Bronchial epithelial cell (primary cell): ENCODE data around the gene LIM2. TPM values are rescaled to one million over a fixed set of nuclear protein-coding genes. Genes with fewer than 3 reads are reported as not detected.
"Not testable (repeated sequence)": the region's sequence is repeated elsewhere in the genome, so short reads cannot be mapped to it uniquely, and the experiment has no call there.

Experiments
- DNase-seq: peaks from one replicate; pipeline ENCODE4 v3.0.0-alpha.2; 2010; ENCODE audit warnings: low read depth
- FAIRE-seq: peaks from 2 replicates; lab custom pipeline; 2011; peaks lifted over from hg19 to GRCh38; lab: Jason Lieb, UNC
- H3K27me3 ChIP-seq: 2 replicates; pipeline ENCODE4 v1.5.1; 2011; ENCODE audit warnings: low read length; ENCODE audit not compliant: control insufficient read depth, insufficient read depth
- H3K36me3 ChIP-seq: 2 replicates; pipeline ENCODE4 v1.5.1; 2011; ENCODE audit warnings: low read length; ENCODE audit not compliant: control insufficient read depth, insufficient read depth
- H3K4me3 ChIP-seq: 2 replicates; pipeline ENCODE4 v1.5.1; 2011; ENCODE audit warnings: mild to moderate bottlenecking, low read depth, low read length, control low read depth
- total RNA-seq: library from RNA; depleted of rRNA; stranded (reverse); fragments of >200 nt; gene quantifications from 2 replicates; pipeline ENCODE4 v1.2.1, GENCODE V29; 2014
- TF ChIP-seq, protein P1 (sequence below): IDR thresholded peaks from 2 replicates; pipeline ENCODE4 v1.5.1; 2011; ENCODE audit warnings: mild to moderate bottlenecking, moderate library complexity, low read length, control low read depth, inconsistent platforms; ENCODE audit not compliant: insufficient read depth, severe bottlenecking

The LIM2 gene
- total RNA-seq, 1 donor from 2014 or later: not detected

DNA sequence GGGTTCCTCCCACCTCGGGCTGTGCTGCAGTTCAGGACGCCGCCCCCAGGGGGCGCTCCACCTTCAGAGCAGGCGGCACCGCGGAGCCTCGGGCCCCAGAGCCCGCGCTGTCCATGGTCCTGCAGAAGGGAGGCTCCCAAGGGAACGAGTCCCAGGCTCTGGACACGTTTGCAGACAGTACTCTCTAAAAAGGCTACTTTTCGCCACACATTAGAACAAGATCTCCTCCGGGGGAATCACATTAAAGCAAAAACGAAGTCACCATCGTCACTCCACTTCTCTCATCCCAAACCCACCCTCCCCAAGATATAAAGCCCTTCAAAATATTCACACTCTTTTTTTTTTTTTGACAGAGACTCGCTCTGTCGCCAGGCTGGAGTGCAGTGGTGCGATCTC lies 34.3 kb upstream of the LIM2 start:
- Histone ChIP-seq H3K4me3 (no peak overlapping the region), H3K27me3 (no peaks in the 10 kb centered on the region), H3K36me3 (no peaks in the 10 kb centered on the region)
- no peak for FAIRE-seq
- DNase-seq: peak; percentile 26
- TF ChIP-seq, protein P1, sequence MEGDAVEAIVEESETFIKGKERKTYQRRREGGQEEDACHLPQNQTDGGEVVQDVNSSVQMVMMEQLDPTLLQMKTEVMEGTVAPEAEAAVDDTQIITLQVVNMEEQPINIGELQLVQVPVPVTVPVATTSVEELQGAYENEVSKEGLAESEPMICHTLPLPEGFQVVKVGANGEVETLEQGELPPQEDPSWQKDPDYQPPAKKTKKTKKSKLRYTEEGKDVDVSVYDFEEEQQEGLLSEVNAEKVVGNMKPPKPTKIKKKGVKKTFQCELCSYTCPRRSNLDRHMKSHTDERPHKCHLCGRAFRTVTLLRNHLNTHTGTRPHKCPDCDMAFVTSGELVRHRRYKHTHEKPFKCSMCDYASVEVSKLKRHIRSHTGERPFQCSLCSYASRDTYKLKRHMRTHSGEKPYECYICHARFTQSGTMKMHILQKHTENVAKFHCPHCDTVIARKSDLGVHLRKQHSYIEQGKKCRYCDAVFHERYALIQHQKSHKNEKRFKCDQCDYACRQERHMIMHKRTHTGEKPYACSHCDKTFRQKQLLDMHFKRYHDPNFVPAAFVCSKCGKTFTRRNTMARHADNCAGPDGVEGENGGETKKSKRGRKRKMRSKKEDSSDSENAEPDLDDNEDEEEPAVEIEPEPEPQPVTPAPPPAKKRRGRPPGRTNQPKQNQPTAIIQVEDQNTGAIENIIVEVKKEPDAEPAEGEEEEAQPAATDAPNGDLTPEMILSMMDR: peak; percentile 96

DNA sequence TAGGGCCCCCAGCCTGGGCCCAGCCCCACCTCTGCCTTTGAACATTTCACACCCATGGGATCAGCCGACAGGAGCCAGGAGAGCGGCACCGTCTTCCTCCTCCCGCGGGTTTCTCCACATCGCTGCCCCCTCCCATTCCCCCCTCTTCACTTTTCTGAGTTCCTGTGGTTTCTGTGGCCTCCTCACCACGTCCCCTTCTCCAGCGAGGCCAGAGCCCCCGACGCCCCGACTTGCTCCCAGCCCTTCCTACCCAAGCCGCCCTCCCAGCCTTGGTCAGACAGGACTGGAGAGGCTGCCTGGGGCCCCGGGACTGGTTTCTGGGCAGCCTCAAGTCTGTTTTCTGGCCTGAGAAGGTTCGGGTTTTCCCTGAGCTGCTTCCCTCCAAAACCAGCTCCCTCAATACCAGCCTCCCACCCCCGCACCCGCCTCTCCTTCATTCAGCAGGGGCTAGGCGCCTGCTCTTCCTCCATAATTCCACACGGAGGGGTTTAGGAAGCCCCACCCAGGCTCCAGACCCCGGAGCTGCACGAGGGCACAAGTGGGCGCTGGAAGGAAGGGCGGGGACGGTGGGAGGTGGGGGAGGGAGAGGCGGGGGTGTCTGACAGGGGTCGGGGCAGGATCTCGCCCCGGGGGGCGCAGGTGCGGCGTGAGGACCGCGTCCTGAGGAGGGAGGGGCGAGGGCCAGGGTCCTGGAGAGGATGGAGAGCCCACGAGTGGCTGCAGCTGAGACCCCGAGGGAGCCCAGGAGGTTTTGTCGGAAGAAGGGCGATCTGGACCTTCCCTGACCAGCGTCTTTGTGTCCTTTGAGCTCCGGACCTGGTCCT lies 33.7 kb upstream of the LIM2 start:
- DNase-seq (no peak), FAIRE-seq (no peak)
- TF ChIP-seq, protein P1: no peak
- Histone ChIP-seq H3K27me3 (no peaks in the 10 kb centered on the region), H3K36me3 (no peaks in the 10 kb centered on the region), H3K4me3 (no peak overlapping the region)

DNA sequence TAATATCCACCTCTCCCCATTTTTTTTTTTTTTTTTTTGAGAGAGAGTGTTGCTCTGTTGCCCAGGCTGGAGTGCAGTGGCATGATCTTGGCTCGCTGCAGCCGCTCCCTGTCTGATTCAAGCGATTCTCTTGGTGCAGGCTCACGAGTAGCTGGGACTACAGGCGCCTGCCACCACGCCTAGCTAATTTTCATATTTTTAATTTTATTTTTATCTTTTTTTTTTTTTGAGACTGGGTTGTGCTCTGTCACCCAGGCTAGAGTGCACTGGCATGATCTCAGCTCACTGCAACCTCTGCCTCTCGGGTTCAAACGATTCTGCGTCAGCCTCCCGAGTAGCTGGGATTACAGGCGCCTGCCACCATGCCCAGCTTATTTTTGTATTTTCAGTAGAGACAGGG lies 32.7 kb upstream of the LIM2 start:
- not testable (repeated sequence) for H3K4me3 ChIP-seq, H3K27me3 ChIP-seq, FAIRE-seq, DNase-seq, H3K36me3 ChIP-seq

DNA sequence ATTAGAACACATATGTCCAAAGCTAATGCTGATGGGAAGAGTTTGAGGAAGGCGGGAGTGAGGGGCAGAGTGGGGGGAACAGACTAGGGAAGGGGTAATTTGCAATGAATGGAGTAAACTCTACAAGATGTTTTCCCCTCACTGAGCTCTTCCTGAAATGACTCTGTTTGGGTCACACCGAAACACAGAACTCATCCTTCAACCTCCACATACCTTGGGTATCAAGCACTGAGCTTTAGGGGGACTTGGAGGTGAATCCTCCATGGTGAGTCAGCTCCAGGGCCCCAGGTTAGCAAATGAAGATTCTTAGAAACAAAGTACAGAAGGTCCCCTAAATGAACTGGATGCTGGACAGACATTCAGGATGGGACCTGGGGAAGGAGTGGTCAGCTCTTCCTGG lies 30.9 kb upstream of the LIM2 start:
- DNase-seq: no peak
- TF ChIP-seq, protein P1: no peak
- Histone ChIP-seq H3K4me3 (no peak overlapping the region), H3K36me3 (no peaks in the 10 kb centered on the region), H3K27me3 (no peaks in the 10 kb centered on the region)
- no peak for FAIRE-seq

DNA sequence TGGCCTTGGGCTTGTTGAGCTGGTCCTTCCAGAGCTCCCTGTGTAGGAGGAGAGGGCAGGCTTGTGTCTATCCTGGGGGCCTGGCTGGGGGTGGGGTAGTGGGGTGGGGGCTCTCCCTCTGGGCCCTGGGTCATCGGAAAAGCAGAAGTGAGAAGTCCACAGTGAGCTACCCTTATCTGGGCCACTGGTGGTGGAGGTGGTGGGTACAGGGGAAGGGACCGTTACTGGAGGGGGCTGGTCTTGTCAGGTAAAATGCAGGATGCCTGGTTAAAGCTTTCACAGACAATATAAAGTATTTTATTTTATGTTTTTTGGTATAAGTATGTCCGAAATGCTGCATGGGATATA lies 30.0 kb upstream of the LIM2 start:
- Histone ChIP-seq H3K36me3 (no peaks in the 10 kb centered on the region), H3K27me3 (no peaks in the 10 kb centered on the region), H3K4me3 (no peak overlapping the region)
- TF ChIP-seq, protein P1: no peak
- no peak for DNase-seq
- FAIRE-seq: no peak

DNA sequence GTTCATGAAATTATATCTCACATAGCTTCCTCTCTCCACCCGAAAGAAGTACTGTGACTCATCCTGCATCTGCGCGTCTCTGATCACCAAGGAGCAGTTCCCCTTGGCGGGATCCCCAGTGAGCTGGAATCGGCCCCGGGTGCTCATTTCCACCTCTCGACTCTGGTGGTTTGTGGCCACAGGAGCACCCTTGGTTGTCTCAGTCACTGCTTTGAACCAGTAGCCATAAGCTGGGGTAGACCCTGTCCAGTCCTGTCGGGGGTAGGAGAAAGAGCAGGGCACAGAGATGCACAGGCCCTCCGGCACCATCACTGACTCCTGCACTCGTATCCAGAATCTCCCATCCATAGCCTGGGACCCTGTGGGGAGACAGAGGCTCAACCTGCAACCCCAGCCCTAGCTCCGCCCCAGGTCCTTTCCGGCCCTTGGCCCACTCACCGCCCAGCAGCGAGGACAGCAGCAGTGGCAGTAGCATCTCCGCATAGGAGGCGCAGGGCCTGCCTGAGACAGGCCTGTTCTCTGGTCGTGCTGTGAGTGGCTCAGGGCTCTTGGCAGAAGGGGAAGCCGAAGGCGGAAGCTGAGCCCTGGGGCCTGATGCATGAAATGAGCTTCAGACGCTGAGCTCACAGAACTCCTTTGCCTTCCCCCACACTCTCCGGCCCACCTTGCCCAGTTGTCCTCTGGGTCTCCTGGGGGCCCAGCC lies 29.5 kb upstream of the LIM2 start, which contains the start of gene SIGLEC10:
Gene SIGLEC10 (minus strand): TSS at position 536 of the 703 bp plus-strand sequence. CDS start 61 bp downstream, at position 475.
- TF ChIP-seq, protein P1: no peak
- H3K27me3 ChIP-seq: no peaks in the 10 kb centered on the region
- H3K36me3 ChIP-seq: no peaks in the 10 kb centered on the region
- no peak for DNase-seq
- H3K4me3 ChIP-seq: no peak within 1 kb of the TSS
- no peak for FAIRE-seq

DNA sequence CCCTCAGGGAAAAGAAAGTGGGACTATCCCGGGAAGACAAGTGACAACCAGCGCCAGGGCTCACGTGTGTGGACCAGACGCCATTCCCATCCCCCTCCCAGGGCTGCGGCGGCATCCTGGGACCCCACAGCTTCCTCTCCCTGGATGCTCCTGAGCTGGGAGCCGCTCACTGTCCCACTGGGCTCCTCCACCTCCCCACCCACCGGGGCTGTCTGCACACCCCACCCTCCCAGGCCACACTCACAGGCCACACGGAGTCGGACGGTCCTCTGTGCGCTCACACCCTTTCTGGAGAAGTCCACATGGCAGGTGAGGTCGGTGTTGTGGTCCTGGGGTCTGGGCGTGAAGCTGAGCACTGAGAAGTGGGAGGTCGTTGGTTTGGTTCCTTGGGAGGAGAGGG lies 28.6 kb upstream of the LIM2 start:
- FAIRE-seq, H3K4me3 ChIP-seq, H3K27me3 ChIP-seq, DNase-seq, H3K36me3 ChIP-seq: not testable (repeated sequence)
